Measurements from ENCODE around the gene SMARCC1.

The SMARCC1 gene

DNA sequence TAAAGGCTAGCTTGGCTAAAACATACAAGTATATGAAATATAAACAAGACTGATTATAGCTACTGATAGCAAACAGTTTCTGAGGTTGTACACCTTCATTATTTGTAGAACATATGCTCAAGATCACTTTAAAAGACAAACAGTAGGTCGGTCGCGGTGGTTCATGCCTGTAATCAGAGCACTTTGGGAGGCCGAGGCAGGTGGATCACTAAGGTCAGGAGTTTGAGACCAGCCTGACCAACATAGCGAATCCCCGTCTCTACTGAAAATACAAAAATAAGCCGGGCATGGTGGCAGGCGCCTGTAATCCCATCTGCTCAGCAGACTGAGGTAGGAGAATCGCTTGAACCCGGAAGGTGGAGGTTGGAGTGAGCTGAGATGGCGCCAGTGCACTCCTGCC is 80.3 kb downstream of the SMARCC1 start:
- DNase-seq (ENCODE audit: low read depth): no peak

DNA sequence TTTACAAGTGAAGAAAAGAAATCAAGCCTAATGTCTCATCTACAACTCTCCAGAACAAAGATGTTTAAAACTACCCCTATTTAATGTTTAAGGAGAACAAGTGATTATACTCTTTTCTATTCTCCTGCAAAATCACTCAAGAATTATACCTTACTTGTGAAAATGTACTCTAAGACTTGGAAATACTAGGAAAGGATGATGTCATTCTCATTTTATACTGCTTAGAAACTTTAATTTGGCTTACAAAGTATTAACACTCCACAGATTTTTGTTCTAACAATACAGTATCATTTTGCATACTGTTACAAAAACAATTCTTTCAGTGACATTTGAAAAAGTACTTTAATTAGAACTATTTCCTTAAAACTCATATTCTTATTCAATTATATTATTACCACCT is 89.5 kb downstream of the SMARCC1 start:
- DNase-seq (ENCODE audit: low read depth): no peak

DNA sequence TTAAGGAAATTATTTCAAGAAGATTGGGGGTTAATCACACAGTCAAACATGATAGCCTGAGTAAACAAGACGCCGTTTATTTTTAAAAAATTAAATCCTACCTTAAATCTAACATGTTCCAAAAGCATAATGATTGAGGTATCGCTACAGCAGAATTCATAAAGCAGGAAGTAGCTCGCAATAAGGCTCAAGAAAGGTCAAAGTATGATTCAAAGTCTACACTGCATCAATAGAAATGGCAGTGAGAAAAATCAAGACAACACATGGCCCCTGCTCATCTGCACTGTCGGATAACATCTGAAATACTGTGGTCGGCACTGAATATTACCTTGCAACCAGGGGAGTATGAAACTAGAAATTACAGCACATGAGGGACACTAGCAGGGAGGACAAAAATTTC is 93.2 kb downstream of the SMARCC1 start:
- DNase-seq (ENCODE audit: low read depth): no peak

DNA sequence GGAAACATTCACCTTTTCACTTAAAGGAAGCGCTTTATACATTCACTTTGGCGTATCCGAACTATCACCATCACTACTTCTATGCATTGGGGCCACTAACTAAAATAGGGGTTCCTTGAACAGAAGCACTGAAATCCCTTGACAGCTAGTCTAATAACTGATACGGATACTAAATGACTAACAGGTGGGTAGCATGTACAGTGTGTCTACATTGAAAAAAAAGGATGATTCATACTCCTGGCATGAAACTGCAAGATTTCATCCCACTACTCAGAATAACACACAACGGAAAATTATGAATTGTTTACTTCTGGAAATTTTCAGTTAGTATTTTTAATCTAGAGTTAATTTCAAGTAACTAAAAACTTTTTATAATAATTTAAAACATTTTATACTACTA is 96.7 kb downstream of the SMARCC1 start:
- DNase-seq (ENCODE audit: low read depth): peak; percentile 63

DNA sequence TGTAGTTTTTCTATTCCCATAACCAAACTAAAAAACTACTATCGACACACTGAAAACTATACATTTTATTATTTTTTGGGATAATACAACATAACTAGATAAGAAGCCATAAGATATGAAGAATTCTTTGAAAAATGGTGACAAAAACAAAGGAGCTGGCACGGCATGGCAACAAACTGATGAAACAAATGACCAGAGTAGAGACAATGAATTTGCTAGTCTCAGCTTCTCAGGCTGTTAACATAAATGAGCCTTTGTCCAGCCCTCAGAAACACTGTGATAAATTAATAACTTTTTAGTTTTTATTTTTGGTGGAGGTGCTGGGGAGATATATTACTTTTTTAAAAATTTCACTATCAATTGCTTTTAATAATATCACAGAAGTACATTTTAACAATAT is 100.7 kb downstream of the SMARCC1 start:
- DNase-seq (ENCODE audit: low read depth): no peak

DNA sequence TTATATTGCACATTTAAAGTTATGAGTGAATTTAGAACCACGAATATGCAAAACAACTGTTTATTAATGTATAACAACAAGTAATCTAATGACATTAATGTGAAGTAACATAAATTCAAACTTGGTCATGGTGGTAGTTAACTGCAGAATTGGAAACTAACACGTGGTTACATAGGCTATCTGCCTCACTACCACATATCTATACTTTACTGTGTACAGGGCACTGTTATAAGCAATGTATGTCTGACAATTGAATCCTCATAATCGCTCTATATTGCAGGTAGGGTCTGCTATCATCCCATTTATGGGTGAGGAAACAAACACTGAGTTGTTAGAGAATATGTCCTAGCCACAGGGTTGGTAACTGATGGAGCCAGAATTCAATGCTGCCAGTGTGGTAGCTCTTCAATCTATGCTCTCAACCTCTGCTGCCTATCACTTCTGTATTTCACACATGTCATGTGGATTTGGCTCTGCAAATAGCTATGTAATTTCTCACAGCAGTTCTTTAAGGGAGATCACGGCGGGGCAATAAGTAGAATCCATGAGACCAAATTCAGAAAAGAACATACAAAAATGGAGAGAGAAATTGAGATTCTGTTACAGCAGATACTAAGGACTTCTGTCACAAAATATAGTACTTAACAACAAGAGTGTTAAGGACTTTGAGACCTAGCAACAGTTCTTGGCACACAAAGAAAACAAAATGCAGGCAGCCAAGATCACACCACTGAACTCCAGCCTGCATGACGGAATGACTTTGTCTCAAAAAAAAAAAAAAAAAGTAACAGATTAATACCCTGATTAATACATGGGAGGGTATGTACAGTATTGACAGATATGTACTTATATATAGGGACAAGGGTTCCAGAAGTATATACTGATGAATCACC is 103.0 kb downstream of the SMARCC1 start:
- DNase-seq (ENCODE audit: low read depth): no peak

DNA sequence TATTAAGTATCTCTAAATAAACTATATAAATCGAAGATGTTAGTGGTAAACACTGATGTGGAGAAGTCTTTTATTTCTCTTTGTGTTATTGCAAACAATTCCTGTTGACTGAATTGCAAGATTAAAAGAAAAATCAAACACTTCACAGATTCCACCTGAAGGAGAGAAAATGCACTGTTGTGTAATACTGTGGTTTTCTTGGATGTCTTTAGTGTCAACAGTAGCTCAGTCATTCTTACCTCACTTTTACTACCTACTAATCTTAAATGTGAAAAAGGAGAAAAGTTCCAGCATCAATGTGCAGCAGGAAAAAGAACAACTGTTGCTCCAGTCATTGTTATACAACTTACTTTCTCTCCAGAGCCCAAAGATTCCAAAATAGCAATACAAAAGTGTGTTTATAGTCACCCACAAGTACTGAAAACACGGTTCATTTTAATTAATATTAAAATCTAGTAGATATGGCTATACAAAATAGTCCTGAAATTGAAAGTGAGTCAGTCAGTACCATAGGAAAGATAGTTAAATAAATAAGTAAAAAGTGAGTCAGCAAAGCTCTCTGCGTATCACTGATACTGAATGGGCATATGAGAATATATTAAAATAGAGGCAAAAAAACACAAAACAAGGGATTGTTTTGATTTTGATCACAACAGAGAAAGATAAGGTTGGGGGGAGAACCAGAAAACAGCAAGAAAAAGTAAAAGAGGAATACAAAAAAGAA is 112.5 kb downstream of the SMARCC1 start:
- DNase-seq (ENCODE audit: low read depth): peak; percentile 73

DNA sequence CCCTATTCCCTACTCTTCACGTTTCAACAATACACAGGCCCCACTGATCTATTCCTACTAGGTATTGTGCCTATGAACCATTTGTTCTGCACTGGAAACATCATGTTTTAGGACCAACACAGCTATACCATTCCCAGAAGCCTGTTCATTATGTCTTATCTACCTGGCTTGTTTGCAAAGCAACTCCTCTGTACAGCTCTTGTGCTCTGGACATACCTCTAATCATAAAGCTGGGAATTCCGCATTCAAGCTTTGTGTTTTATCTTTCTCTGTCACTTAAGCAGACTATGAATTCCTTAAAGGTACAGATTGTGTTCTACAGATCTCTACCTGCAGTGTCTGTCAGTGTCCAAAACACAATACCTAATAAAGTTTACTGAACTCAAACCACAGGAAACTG is 115.6 kb downstream of the SMARCC1 start:
- DNase-seq (ENCODE audit: low read depth): no peak

DNA sequence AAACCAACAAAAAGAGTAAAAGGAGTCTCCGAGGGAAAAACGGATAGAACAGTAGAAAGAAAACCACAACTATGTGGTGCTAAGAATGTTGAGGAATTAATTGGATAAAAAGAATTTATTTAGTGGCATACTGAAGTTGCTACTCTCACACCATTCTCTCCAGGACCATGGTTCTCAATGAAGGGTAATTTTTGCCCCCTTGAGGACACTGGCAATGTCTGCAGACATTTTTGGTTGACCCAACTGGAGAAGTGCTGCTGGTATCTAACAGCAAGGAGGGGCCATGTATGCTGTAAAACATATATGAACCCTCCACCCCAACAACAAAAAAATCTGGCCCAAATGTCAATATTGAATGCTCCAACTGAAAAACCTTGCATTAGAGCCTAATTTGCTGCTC is 117.2 kb downstream of the SMARCC1 start:
- peak; percentile 4 for DNase-seq (ENCODE audit: low read depth)

DNA sequence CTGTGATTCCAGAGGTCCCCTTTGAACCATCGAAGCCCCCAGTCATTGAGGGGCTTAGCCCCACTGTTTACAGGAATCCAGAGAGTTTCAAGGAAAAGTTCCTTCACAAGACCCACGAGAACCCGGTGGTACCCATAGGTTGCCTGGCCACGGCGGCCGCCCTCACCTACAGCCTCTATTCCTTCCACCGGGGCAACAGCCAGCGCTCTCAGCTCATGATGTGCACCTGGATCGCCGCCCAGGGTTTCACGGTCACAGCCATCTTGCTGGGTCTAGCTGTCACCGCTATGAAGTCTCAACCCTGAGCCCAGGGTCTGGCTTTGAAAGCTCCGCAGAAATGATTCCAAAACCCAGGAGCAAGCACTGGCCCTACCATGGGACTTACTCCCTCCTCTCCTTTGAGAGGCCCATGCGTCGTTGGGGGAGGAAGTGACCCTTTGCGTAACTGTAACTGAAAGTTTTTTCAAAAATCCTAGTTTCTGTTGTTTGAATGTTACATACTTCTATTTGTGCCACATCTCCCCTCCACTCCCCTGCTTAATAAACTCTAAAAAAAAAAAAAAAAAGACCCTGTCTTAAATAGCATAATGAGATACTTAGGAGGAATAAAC is 118.0 kb downstream of the SMARCC1 start:
- no peak for DNase-seq (ENCODE audit: low read depth)

DNA sequence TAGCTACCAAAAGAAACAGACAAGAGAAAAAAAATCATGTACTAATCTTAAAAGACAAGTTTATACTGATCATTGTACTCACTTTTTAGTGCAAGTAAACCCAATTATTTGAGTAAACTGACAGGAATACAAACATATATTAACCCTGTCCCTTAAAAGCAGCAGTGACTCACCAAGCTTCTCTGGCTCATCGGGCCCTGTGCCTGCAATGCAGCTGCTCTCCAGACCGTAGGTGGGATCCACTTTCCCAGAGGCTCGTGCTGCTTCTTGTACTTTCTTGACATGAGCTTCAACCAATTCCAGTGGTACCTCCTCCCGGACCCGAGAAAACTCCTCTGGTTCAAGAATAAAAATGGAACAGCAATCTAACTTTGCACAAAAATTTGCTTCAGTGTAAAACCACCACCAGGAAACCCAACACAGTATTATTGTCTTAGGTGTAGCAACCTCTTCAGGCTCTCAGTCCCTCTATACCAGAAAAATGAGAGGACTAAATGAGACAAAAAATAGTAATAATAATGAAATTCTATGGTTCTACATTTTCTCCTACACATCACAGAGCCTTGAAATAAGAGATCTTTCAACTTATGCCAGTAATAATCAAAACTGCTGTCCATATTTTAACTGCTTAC is 120.5 kb downstream of the SMARCC1 start:
- peak; percentile 84 for DNase-seq (ENCODE audit: low read depth)

DNA sequence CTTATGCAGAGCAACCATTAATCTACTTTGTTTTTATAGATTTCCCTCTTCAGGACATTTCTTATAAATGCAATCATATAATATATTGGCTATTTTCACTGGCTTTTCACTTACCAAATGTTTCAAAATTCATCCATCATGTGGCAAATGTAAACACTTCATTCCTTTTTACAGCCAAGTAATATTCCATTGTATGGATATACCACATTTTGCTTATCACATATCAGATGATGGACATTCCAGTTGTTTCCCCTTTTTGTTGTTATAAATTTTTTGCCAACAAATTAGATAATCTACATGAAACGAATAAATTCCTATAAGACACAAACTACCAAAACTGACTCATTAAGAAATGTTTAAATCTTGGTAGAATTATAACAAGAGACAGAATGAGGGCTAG is 123.2 kb downstream of the SMARCC1 start:
- DNase-seq (ENCODE audit: low read depth): no peak

DNA sequence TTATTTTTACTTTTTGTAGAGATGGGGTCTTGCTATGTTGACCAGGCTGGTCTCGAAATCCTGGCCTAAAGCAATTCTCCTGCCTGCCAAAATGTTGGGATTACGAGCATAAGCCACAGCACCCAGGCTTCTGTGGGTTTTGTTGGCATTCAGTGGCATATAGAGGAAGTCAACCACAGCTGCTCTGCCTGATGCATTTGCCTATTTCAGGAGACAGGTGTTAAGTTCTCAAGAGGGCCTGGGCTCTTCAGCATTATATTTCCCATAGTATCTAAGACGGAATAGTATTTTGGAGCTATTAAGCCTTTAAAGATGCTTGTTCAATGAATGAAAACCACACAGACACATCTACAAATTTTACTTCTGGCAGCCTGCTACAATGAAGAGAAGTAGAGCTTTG is 129.6 kb downstream of the SMARCC1 start:
- DNase-seq (ENCODE audit: low read depth): no peak

DNA sequence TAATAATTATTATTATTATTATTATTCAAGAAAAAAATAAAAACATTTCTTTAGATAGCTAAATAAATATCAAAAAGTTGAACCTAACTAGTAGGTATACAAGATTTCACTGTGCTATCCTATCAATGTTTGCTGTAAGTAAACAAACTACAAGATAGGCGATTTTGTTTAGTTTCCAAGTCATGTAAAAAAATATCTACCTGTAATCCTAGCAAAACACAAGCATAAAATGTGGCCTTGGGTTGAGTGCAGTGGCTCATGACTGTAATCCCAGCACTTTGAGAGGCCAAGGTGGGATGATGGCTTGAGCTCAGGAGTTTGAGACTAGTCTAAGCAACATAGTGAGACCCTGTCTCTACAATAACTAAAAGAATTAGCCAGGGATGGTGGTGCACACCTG is 131.4 kb downstream of the SMARCC1 start:
- no peak for DNase-seq (ENCODE audit: low read depth)

DNA sequence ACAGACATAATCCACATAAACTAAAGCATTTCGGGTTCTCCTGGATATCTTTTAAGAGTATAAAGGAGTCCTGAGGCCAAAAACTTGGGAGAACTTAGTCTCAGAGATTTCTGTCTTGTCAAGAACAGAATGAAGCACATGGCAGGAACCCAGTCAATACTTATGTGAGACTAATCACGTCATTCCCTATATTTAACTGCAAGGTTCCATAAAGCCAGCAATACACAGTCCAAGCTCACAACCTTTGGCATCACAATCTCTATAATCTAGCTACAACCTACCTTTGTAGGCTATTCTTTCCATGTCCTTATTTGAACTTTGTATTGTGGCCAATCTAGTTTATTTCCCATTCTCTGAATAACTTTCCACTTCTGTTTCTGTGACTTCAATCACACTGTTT is 134.1 kb downstream of the SMARCC1 start:
- DNase-seq (ENCODE audit: low read depth): no peak

DNA sequence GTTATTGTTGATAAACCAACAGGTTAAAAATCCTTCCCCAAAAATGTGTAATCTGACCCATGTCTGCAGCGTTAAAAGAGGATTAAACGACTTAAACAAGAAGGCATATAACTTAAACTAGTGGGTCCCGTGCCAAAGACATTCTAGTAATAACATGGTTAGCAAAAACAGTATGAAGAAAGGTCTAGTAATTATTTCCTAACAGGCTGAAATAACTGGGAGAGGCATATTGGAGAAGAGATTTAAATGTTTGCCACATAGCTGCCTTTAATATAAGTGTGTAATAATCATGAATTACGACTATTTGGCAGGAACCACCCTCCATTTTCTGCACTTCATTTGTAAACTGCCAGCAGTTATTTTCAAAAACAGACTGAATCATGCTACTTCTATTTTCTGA is 135.3 kb downstream of the SMARCC1 start:
- DNase-seq (ENCODE audit: low read depth): peak; percentile 55

DNA sequence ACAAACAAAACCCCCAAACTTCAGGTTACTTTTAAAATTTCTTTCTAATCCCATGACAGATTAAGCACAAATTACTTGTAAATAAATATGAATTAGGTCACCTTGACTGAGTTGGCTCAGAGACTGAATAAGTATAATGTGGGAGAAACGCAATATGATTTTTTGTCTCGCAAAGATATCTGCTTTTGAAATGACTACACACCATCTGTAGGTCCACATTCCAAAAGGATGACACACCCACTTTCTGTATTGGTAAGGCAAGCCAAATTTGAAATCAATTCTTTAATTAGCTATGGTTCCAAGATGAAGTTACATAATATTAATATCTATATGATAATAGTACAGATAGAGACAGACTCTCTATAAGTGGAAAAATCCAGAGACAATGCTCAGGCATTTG is 136.1 kb downstream of the SMARCC1 start:
- peak; percentile 50 for DNase-seq (ENCODE audit: low read depth)

DNA sequence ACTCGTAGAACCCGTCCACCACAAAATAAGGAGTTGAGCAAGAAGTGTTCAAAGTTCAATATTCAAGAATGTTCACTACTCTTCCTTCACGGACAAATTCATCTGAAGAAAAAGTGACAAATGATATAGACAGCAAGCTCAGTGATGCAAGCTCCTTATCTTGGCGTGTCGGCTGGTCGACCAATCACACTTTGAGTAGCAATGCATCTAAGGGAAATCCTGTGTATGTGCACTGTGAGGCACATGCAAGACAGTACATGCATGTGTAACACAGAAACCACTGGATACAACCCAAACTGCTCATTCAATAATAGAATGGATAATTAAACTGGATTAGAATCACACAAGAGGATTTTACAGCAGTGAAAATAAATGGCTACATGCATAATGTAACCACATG is 138.6 kb downstream of the SMARCC1 start:
- no peak for DNase-seq (ENCODE audit: low read depth)

DNA sequence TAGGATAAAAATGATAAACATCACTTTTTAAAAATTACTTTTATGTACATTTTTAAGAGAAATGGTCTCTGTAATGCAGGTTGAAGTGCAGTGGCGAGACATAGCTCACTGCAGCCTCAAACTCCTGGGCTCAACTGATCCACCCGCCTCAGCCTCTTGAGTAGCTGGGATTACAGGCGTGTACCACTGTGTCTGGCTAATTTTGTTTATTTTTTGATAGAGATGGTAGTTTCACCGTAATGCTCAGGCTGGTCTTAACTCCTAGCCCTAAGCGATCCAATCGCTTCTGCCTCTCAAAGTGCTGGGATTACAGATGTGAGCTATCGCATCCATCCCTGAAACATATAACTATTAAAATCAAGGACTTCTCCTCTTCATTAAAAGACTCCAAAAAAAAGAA is 140.0 kb downstream of the SMARCC1 start:
- DNase-seq (ENCODE audit: low read depth): no peak

DNA sequence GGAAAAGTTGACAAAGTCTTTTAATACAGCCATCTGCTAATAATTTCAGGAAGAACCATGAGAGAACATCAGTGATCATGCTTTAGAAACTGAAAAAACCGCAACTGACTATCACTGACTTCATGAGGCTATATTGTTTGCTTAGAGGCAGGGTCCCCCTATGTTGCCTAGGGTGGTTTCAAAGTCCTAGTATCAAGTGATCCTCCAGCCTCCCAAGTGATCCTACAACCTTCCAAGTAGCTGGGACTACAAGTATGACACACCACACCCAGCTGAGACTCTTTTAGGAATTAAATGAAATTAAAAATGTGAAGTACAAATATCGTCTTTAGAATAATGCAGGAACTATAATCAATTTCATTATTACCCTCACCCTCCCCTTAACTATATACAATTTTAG is 144.8 kb downstream of the SMARCC1 start:
- no peak for DNase-seq (ENCODE audit: low read depth)

DNA sequence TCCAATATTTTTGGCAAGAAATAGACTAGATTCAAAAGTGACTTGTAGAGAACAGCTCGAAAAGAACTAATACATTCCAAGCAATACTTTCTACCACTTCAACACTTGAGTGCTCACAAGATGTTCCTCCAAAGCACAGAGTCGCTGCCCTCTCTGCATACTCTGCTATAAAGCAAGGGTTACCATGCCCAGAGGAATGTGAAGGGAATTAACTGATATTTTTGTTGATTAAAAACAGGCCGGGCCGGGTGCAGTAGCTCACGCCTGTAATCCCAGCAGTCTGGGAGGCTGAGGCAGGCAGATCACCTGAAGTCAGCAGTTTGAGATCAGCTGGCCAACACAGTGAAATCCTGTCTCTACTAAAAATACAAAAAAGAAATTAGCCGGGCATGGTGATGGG is 145.5 kb downstream of the SMARCC1 start:
- DNase-seq (ENCODE audit: low read depth): no peak

DNA sequence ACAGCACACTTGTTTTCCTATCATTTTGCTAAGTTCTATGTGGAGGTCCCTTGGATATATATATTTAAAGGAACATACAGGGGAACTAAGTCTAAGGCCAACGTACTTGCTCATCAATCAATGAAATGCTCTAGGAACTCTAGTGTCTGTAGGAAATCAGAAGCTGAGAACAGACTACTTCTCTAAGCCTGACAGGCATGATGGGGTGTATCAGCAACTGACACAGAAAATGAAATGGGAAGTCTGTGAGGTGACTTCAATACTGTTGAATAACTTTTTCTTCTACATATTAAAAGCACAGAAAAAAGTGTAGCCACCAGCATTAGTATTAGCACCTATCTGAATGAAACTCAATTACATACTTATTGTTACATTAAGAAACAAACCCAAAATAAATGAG is 146.2 kb downstream of the SMARCC1 start:
- no peak for DNase-seq (ENCODE audit: low read depth)

DNA sequence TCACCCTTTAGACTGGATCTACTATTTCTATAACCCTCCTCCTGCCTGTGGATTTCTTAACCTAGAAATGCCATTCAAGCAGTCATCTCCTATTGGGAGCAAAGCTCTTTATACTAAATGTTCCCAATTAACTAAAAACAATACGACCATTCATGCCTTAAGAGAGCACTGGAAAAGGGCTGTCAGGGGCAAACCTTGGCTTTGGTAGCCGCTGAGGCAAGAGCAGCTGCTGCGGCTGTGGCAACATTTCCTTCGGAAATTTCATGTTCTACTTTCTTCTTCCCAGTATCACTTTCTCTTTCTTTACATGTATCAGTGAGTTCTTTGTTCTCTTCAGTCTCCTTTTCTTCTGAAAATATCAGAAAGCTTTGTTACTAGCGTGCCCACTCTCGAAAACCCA is 146.7 kb downstream of the SMARCC1 start:
- DNase-seq (ENCODE audit: low read depth): no peak
